ENCODE data around the gene DCC.

DCC gene

DNA sequence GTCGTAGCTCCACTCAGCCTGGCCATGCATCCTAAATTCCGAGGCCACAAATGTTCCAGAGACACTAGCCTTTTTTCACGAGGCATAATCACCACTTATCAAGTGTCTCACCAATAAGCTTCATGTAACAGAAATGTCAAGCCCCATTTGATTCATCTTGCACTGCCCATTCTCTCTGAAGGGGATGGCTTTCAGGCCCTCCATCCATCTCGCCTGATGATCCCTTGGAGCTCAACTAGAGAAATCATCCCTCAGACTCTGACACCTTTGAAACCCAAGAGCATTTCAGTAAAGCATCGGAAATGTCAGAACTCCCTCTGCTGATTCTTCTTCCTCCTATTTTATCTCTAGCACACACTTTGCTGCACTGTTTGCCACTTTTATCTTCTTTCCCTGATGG lies 91.7 kb downstream of the DCC start:
- DNase-seq = no peak

DNA sequence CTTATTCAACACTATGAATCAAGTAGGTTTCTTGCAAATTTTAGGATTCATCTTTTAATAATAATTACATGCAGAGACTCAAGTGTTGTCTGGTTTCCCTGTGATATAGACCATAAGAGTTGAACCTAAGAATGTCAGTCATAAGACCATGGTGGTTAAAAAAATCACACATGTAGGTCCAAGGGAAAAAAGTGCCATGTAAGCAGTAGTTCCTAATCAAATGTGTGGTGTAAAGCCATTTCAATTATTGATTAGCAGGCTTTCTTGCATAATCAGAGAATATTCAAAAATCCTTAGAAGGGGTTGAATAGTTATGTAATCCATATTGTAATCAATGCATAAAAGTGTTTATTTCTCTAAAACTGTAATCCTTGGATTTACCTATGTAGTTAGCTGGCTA lies 93.8 kb downstream of the DCC start:
- DNase-seq = no peak

DNA sequence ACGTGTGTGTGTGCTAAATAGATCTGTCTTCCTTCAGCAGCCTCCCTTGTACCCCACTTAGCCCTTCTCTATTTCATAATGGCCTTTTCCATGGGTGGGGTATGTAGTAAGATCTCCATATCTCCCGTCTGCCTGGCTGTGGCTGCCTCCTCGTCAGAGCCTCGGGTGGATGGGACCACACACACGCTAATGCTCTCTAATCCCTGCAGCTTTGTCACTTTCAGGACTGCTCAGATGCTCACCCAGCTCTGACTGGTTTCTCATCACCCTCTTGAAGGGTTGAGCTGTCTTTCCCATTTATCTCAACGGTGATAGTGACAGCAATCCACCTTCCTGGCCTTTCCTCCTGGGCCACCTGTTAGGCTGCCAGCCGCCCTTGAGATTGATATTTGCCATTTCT lies 95.3 kb downstream of the DCC start:
- no peak for DNase-seq

DNA sequence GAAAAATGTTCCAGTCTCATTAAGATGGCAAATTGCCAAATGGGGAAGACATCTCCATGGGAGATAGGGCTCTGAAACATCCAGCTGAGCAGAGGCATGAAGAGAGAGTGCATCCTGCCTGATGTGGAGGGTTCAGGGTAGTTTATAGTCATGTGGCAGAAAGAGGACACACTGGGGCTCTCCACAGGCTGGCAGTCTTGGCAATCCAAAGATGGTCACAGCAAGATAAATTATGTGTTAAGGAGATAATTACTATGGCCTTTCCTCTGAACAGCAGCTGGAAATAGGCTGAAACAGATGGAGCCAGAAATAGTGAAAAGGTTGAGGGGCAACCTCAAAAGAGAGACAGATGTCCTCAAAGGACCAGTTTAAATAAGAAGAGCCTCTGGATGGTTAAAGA lies 97.2 kb downstream of the DCC start:
- no peak for DNase-seq

DNA sequence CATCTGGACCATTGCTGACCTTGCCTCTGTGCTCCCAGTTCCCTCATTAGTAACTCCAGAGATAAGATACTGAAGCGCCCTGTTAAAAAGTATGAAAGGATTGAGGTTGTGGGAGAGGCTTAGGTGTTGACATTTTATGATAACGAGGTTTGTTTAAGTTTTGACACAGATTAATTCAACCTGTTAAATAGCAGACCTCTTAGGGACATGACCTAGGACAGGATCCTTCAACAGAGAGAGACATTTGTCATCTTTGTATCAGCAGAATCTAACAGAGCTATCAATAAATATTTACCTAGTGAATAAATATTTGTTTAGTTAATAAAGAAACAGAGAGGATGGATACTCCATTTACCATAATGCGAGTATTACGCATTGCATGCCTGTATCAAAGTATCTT lies 99.5 kb downstream of the DCC start:
- DNase-seq = no peak

- no peak for DNase-seq
Observed at GRCh38 chr18:52441794-52442193, 101.8 kb downstream of the DCC start.

DNA sequence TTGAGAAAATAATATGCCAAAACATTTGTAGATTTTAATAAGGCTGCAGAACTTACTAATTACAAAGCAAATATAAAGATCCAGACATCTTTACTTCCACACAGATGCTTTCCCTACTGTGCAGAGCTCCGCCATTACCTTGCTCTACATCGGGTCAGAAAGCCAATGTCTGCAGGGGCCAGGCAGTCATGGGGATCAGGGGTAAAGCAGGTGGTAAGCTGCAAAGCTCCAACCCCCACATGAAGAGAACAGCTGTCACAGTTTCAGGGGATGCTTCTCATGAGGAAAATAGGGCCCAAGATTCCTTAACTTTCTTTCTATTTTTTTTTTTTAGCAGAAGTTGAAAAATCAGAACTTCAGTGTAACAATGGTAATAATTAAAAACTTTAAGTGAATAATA lies 102.7 kb downstream of the DCC start:
- no peak for DNase-seq

DNA sequence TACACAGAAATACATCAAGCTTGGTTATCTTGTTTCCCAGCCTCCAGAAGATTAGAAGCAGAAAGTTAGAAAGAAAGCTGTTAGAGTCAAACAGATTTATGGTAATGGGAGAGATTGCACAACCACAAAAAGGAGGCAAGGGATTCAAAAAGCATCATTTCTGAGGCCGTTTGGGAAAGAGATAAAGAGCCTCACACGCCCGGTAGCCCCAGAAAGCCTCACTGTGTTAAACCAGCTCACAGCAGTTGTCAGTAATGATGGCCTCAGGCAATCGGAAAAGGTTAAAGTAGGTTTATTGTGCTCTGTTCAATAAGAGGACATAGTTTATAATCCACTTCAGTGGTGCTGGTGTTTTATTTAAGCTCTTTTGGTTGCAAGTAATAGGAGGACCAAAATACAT lies 111.3 kb downstream of the DCC start:
- no peak for DNase-seq

GRCh38 chr18:52451851-52452250 lies 111.9 kb downstream of the DCC start:
- DNase-seq = no peak

DNA sequence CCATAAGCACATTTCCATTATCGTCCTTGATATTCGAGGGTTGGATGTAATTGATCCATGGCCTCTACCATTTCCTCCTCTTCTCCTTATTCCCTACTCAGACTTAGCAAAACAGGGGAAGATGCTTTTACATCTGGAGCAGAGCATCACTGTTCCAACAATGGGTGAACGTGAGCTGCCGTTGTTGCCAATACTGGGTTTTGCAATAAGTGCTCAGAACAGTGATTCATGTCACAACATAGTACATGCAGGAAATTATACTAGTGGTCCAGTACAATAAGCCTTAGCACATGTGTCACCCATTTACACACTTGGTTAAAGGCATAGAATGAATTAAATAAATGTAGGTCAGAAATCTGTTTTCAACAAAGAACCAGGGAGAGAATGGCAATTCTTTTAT lies 112.4 kb downstream of the DCC start:
- DNase-seq = no peak

DNA sequence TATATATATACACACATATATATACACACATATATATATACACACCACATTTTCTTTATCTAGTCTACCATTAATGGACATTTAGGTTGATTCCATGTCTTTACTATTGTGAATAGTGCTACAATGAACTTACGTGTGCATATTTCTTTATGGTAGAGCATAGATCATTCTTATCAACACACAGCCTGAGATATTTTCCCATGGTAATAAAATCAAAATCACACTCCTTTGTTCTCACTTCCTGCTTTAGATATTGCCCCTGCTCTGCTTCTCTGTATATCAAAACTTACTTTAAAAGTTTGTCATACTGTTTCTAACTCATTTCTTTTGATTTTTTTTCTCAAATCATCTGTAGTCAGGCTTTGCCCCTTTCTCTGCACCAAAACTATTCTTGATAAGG lies 119.9 kb downstream of the DCC start:
- no peak for DNase-seq

DNA sequence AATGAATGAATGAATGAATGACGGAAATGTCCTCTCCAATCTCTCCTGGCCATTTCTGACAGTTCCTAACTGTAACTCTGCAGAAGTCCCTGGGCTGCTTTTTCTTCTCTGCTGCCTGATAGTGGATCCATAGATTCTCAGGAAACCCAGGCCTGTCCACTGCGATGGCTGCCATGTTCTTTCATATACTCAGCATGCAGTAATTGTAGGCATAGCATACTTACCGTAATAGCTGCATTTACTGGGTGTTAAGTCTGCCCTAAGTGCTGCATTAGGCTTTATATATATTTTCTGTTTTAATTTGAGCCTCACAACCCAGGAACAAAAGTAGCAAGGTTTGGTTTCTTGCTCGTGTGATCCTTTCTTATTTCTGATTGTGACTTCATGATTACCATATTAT lies 122.9 kb downstream of the DCC start:
- DNase-seq = no peak

- no peak for DNase-seq
Observed at GRCh38 chr18:52465391-52465790, 125.4 kb downstream of the DCC start.

- no peak for DNase-seq
Observed at GRCh38 chr18:52468496-52468895, 128.5 kb downstream of the DCC start.

GRCh38 chr18:52475325-52475724 lies 135.3 kb downstream of the DCC start:
- DNase-seq = no peak

GRCh38 chr18:52481116-52481515 lies 141.1 kb downstream of the DCC start:
- DNase-seq = no peak

- DNase-seq = no peak
Observed at GRCh38 chr18:52484977-52485376, 145.0 kb downstream of the DCC start.

- no peak for DNase-seq
Observed at GRCh38 chr18:52486052-52486451, 146.1 kb downstream of the DCC start.

DNA sequence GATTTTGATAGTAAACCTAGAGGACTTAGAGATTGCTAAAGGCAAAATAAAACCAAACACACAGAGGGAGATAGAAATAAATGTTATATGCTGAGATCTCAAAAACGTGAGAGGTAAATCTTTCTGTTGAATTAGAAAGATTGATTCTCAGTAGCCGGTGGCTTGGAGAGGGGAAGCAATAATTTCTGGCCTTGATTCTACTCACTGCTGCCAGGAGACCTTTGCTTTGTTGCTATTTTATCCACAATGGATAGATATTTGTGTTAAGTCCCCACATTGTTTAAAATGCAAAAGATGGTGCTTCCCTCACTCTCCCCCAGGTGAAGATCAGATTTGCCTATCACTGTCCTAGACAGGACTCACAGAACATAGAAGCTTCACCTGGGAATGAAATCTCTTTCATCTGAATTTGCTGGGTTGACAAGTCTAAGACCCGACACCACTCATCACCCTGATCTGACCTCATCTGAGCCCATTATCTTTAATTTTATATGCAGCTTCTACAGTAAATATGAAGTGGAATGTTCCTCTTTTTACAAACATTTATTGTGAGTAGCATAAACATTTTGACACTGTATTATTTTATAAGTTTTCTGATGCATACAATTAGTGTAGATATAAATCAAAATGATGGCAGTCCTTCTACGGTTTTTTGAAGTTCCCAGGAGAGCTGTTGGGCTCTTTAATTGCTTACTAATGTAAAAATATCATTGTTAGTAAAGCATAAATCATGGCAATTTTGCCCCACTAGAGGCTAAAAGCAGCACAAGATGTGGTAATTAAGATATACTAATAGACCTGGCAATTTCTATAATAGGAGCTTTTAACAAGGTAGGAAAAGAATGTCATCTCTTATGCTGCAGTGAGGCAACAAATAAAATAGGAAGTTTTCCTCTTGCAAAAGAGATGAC lies 149.7 kb downstream of the DCC start:
- DNase-seq = no peak

DNA sequence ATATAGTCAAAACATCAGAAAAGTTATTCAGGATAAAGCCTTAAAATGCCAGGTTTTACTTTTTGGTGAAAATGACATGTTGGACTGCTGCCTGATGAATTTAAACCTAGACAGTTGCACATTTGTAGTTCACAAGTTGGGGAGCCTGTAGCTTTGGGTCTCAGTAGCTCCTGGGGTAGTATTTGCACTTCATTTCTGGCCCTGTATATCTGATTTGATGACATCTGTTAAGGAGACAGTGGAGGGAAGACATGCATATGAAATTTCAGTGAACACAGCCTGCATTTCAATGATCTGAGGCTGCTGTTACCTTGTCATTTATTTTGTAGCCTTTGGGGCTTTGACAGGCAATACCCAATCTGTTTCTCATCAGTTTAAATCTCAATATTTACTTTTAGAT lies 156.4 kb downstream of the DCC start:
- no peak for DNase-seq

DNA sequence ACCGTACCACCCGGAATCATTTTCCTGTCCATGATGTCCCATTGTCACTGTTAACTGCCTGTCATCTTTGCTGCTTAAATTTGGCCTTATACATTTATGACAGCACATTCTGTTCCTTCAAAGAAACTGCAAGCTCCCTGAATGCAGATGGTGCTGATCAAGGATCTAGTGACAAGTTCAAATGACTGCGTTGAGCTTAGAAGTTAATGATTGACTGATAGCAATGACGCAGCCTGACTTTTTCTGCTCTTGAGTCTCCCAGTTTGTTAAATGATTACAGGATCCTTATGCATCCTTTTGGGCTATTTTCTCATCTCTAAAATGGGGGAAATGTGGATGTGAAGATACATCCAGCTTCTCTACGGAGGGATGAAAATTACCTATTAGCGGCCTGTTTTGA lies 159.0 kb downstream of the DCC start:
- DNase-seq = no peak

DNA sequence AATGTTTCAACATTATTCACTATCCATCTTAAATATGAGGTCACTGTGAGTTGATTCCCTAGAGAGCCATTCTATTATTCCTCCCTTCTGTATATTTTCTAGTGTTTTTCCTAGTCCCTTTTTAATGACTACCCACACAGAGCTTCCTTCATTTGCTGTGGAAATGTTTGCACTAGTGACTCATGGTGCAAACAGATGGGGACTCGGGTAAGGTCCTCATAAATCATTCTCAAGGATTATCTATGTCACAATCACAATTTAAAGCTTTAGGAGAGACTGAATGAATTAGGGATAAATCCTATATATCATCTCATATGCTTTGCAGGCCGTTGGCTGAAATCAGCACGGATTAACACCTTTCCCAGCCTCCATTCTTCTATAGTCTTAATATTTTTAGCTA lies 159.6 kb downstream of the DCC start:
- DNase-seq = no peak

DNA sequence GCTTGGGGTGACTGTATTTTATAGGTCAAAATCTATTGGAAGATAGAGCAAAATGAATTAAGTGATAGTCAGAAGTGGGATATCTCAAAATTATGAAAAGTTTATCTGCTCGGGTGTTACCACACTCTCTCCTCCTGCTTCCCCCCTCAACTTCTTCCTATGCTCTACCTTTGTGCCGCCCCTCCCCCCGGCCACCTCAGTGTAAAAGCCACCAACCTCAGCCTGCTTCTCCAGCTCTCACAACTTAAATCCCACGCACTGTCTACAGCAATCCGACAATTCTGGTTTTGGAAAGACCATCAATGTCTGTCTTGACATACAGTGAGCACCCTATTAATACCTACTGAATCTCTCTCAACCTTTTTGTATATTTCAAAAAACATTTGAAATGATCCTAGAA lies 164.6 kb downstream of the DCC start:
- no peak for DNase-seq

DNA sequence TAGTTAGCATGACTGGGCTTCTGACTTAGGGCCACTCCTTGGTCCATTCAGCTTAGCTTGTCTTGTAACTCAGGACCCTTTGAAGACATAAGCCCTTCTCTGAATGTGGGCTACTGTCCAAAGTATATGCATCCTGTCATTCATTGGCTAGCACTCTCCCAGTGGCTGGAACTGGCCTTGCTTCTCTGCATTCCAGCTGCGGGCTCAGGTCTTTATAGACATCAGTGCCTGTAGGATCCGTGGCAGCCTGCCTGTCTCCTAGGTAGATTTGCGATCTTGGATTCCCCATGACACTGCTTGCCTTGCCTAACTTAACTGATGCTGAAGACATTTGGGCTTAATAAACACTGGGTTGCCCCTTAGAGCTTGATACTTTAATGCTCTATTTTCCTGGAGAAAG lies 170.1 kb downstream of the DCC start:
- DNase-seq = no peak

GRCh38 chr18:52518086-52518485 lies 178.1 kb downstream of the DCC start:
- no peak for DNase-seq

All from stimulated activated CD4-positive, alpha-beta T cell treated with anti-CD3 and anti-CD28 coated beads, Interleukin-4, amount 100 ng/mL, for 24 hours (primary cell).